ENCODE measurements around the gene PRR36.

GRCh38 chr19:7850945-7851622 is 23.1 kb downstream of the PRR36 start:
- TF ChIP-seq POLR2A (IDR thresholded peaks at IDR 0.05), result no peak
- TF ChIP-seq CTCF (IDR thresholded peaks at IDR 0.05), result no peak

Measured in Peyer's patch (tissue), 4 donors.